ENCODE results near the gene CYP1A2.

The CYP1A2 gene

DNA sequence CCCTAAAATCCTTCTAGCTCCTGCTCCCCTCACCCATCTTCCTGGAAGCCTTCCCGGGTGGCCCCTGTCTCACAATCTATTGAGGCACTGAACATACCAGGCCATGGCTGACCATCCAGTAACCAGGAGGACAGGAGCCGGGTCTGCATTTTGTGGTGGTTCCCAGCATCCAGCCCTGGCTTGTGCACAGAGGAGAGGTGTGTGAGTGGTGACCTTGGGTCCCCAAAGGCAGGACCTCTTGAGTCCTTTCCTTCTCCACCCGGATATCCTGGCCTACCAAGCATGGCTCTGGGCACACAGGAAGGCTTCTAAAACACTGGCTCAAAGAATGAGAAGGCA, 41.1 kb downstream of the CYP1A2 start:
- TF ChIP-seq FOXP2 (optimal IDR thresholded peaks at IDR 0.05; ENCODE audit: borderline replicate concordance, extremely low read depth, extremely low read length, insufficient read depth) (no peak), TAF1 (IDR thresholded peaks at IDR 0.05; ENCODE audit: borderline replicate concordance, insufficient read depth, low read length) (no peak), SIN3A (IDR thresholded peaks at IDR 0.05; ENCODE audit: borderline replicate concordance, insufficient read depth, low read length) (no peak), POLR2AphosphoS5 (IDR thresholded peaks at IDR 0.05; ENCODE audit: low read depth, low read length) (no peak)
- TF ChIP-seq, protein P1, sequence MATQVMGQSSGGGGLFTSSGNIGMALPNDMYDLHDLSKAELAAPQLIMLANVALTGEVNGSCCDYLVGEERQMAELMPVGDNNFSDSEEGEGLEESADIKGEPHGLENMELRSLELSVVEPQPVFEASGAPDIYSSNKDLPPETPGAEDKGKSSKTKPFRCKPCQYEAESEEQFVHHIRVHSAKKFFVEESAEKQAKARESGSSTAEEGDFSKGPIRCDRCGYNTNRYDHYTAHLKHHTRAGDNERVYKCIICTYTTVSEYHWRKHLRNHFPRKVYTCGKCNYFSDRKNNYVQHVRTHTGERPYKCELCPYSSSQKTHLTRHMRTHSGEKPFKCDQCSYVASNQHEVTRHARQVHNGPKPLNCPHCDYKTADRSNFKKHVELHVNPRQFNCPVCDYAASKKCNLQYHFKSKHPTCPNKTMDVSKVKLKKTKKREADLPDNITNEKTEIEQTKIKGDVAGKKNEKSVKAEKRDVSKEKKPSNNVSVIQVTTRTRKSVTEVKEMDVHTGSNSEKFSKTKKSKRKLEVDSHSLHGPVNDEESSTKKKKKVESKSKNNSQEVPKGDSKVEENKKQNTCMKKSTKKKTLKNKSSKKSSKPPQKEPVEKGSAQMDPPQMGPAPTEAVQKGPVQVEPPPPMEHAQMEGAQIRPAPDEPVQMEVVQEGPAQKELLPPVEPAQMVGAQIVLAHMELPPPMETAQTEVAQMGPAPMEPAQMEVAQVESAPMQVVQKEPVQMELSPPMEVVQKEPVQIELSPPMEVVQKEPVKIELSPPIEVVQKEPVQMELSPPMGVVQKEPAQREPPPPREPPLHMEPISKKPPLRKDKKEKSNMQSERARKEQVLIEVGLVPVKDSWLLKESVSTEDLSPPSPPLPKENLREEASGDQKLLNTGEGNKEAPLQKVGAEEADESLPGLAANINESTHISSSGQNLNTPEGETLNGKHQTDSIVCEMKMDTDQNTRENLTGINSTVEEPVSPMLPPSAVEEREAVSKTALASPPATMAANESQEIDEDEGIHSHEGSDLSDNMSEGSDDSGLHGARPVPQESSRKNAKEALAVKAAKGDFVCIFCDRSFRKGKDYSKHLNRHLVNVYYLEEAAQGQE (IDR thresholded peaks at IDR 0.05; ENCODE audit: insufficient read depth in 1 of 2, low read depth in 2 of 2, low read length in 2 of 2) = no peak

DNA sequence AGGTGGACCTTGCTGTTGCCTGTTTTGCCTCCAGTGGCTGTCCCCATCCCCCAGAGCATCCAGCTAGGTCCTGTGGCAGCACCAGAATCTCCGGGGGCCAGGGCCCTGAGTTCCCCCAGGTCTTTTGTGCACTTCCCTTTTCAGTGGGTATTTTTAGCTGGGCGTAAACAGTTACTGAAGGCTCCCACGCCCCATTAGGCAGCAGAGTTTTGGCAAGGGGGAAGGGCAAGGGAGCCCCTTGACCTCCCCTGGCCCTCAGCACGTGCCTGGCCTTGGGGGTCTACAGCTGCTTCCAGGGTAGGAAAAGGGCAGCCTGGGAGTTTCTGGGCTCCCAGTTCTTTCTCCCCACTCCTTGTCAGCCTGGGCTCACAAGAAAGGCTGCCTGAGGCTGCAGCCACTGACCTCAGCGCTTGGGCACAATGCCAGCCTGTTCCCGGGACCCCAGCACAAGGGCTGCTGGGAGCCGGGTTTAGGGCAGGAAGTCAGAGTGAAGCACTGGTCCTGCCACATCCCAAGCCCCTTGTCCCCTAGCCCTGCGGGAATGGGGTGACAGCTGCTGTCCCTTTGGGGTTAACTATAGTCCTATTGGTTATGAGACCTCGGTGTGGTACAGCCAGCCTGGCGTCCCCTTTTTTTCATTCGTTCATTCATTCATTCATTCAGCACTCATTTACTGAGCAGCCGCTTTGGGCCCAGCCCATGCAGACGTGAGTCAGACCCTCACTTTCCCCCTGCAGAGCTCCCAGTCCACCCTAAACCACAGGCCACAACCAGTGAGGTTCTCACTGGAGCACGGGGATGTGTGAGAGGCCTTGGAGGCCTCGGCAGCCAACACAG, 41.7 kb downstream of the CYP1A2 start:
- no peak for TF ChIP-seq SIN3A (IDR thresholded peaks at IDR 0.05; ENCODE audit: borderline replicate concordance, insufficient read depth, low read length)
- TF ChIP-seq FOXP2 (optimal IDR thresholded peaks at IDR 0.05; ENCODE audit: borderline replicate concordance, extremely low read depth, extremely low read length, insufficient read depth) = no peak
- TF ChIP-seq TAF1 (IDR thresholded peaks at IDR 0.05; ENCODE audit: borderline replicate concordance, insufficient read depth, low read length) = no peak
- no peak for TF ChIP-seq POLR2AphosphoS5 (IDR thresholded peaks at IDR 0.05; ENCODE audit: low read depth, low read length)
- TF ChIP-seq, protein P1 (IDR thresholded peaks at IDR 0.05; ENCODE audit: insufficient read depth in 1 of 2, low read depth in 2 of 2, low read length in 2 of 2) = no peak

DNA sequence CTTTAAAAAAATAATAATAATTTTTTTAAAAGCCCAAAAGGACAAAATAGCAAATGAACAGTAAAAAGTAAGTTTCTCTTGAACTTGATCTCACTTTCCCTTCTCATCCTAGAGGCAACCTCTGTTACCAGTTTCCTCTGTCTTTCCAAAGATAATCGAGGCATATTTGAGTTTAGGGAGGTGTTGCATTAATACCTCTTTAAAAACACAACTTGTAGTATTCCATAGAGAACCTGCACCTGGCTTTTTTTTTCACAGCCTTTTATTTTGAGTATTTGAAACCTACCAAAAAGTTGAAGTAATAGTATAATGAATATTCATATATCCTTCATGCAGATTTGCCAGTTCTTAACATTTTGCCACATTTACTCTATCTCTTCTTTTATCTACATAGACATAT, 42.4 kb downstream of the CYP1A2 start:
- TF ChIP-seq TAF1 (IDR thresholded peaks at IDR 0.05; ENCODE audit: borderline replicate concordance, insufficient read depth, low read length) (no peak), SIN3A (IDR thresholded peaks at IDR 0.05; ENCODE audit: borderline replicate concordance, insufficient read depth, low read length) (no peak), FOXP2 (optimal IDR thresholded peaks at IDR 0.05; ENCODE audit: borderline replicate concordance, extremely low read depth, extremely low read length, insufficient read depth) (no peak), POLR2AphosphoS5 (IDR thresholded peaks at IDR 0.05; ENCODE audit: low read depth, low read length) (no peak)
- TF ChIP-seq, protein P1 (IDR thresholded peaks at IDR 0.05; ENCODE audit: insufficient read depth in 1 of 2, low read depth in 2 of 2, low read length in 2 of 2) = no peak

DNA sequence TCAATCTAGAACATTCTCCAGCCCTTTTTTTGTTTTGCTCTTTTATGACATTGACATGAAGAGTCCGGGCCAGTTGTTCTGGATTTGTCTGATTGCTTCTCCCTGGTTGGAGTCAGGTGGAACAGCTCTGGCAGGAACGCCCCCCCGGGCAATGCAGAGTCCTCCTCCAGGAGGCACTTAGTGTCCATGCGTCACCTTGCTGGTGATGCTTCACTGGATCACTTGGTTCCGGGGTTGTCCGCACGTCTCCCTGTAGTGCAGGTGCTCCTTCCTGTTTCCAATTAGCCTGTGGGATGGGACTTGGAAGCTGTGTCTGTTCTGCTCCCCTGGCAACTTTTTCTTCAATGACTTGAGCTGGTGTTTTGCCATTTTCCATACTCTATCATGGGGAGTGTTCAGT, 43.0 kb downstream of the CYP1A2 start:
- TF ChIP-seq TAF1 (IDR thresholded peaks at IDR 0.05; ENCODE audit: borderline replicate concordance, insufficient read depth, low read length) (no peak), SIN3A (IDR thresholded peaks at IDR 0.05; ENCODE audit: borderline replicate concordance, insufficient read depth, low read length) (no peak), POLR2AphosphoS5 (IDR thresholded peaks at IDR 0.05; ENCODE audit: low read depth, low read length) (no peak), FOXP2 (optimal IDR thresholded peaks at IDR 0.05; ENCODE audit: borderline replicate concordance, extremely low read depth, extremely low read length, insufficient read depth) (no peak)
- TF ChIP-seq, protein P1 (IDR thresholded peaks at IDR 0.05; ENCODE audit: insufficient read depth in 1 of 2, low read depth in 2 of 2, low read length in 2 of 2) = no peak

All from PFSK-1 (cell line).